ENCODE results near the gene OR51G2.

OR51G2 gene

GRCh38 chr11:4891996-4892640 is 27.0 kb downstream of the OR51G2 start:
- peak; percentile 49 for DNase-seq (ENCODE audit: extremely low read depth, low read depth)

GRCh38 chr11:4890279-4890678 is 28.9 kb downstream of the OR51G2 start:
- DNase-seq (ENCODE audit: extremely low read depth, low read depth), result no peak
- TF ChIP-seq CTCF (IDR thresholded peaks at IDR 0.05; ENCODE audit: low read depth, low read length), result no peak

More at GRCh38 chr11:4891996-4892640, 27.0 kb downstream of the OR51G2 start:
- peak; percentile 2; the same call in 1 of the 2 replicates for TF ChIP-seq CTCF (IDR thresholded peaks at IDR 0.05; ENCODE audit: low read depth, low read length)

DNA sequence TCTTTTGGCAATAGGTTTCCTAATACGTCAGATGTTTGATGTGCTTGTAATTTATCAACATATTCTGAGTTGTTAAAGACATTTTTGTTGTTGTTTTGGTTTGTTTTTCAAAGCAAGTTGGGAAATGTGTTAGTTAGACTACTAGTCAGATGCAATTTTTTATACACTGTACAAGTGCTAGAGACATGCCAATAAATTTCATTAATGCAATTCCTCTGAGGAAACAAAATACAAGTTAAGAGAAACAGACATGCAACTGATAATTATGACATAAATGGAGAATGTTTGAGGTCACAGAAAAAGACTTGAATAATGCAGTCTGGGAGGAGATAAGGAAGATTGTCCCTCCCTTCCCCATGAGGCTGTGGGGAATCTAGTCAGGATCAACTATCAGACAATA is 31.6 kb downstream of the OR51G2 start:
- no peak for TF ChIP-seq CTCF (IDR thresholded peaks at IDR 0.05; ENCODE audit: low read depth, low read length)
- DNase-seq (ENCODE audit: extremely low read depth, low read depth), result no peak

DNA sequence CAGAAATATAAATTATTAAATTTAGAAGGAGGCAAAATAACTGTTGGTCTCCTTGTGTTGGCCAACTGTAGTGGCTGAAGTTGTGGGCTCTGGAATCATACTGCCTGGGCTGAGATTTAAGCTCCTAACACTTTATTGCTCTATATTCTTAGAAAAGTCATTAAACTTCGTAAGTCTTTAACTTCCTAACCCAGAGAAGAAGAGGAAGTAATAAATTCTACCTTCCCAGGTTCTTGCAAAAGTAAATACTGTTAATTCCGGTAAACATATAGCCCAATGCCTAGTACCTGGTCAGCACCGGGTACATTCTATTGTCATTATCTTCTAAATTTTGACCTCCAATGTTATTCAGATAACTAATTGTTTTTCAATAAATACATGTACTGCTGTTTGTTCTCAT is 33.0 kb downstream of the OR51G2 start:
- no peak for DNase-seq (ENCODE audit: extremely low read depth, low read depth)

GRCh38 chr11:4884361-4884760 is 34.8 kb downstream of the OR51G2 start:
- DNase-seq (ENCODE audit: extremely low read depth, low read depth), result no peak
- TF ChIP-seq CTCF (IDR thresholded peaks at IDR 0.05; ENCODE audit: low read depth, low read length), result no peak

More for the DNA sequence above, 33.0 kb downstream of the OR51G2 start:
- no peak for TF ChIP-seq CTCF (IDR thresholded peaks at IDR 0.05; ENCODE audit: low read depth, low read length)

- TF ChIP-seq CTCF (IDR thresholded peaks at IDR 0.05; ENCODE audit: low read depth, low read length), result no peak
- no peak for DNase-seq (ENCODE audit: extremely low read depth, low read depth)
These were observed 36.6 kb downstream of the OR51G2 start for GRCh38 chr11:4882543-4882942.

DNA sequence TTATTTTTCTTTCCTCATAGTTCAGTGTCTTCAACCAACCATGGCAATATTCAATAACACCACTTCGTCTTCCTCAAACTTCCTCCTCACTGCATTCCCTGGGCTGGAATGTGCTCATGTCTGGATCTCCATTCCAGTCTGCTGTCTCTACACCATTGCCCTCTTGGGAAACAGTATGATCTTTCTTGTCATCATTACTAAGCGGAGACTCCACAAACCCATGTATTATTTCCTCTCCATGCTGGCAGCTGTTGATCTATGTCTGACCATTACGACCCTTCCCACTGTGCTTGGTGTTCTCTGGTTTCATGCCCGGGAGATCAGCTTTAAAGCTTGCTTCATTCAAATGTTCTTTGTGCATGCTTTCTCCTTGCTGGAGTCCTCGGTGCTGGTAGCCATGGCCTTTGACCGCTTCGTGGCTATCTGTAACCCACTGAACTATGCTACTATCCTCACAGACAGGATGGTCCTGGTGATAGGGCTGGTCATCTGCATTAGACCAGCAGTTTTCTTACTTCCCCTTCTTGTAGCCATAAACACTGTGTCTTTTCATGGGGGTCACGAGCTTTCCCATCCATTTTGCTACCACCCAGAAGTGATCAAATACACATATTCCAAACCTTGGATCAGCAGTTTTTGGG is 37.2 kb downstream of the OR51G2 start, which contains the start of gene OR51T1:
OR51T1 (plus strand) TSS at position 41 of the 641 bp plus-strand sequence; CDS start at position 41, 0 bp downstream.
- DNase-seq (ENCODE audit: extremely low read depth, low read depth), result no peak
- no peak for TF ChIP-seq CTCF (IDR thresholded peaks at IDR 0.05; ENCODE audit: low read depth, low read length)
